NT2/D1 (cell line): Measurements from ENCODE around the gene PPT2.

ENCODE experiments used
- SUZ12 ChIP-seq: IDR thresholded peaks from 2 replicates; pipeline ENCODE4 v1.6.1; 2011; ENCODE audit not compliant: insufficient read length, insufficient read depth; ENCODE audit errors: extremely low read depth
- YY1 ChIP-seq: IDR thresholded peaks from 2 replicates; pipeline ENCODE4 v1.6.1; 2011; ENCODE audit not compliant: insufficient read length, insufficient read depth

- TF ChIP-seq YY1, result no peak
- no peak for TF ChIP-seq SUZ12
These were observed 6.4 kb upstream of the PPT2 start for GRCh38 chr6:32147401-32148132.
